Measurements from ENCODE around the gene ANKS6.

Gene ANKS6

DNA sequence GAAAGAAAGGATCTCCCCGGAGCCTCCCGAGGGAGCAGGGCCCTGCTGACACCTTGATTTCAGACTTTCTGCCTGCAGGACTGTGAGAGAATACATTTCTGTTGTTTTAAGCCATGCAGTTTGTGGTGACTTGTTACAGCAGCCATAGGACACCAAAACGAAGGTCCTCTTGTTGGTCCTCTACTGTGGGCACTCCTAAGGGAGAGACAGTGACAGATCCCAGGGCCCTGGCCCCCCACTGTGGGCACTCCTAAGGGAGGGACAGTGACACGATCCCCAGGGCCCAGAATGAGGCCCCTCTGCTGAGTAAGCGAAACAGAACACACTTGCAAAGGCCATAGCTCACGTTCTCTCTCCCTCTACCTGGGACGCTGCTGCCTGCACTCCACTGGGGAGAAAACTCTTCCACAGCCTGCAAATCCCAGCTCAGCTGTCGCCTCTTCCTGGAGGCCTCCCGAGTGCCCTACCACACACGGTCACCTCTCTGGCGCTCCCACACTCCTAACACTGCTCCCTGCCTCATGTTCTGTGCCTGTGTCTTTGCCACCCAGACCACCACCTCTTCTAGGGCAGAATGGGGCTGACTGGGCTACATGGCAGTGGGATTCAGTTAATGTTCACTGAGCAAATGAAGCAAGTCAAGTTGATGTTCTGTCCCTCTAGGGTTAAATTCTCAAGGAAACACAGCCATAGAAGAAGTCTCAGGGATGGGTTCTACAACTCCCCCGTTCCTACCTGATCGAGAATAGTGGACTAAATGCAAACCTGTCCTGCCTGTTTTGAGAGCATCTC, 23.8 kb downstream of the ANKS6 start:
- TF ChIP-seq FOXP2 (optimal IDR thresholded peaks at IDR 0.05; ENCODE audit: borderline replicate concordance, extremely low read depth, extremely low read length, insufficient read depth) (no peak), SIN3A (IDR thresholded peaks at IDR 0.05; ENCODE audit: borderline replicate concordance, insufficient read depth, low read length) (no peak), TAF1 (IDR thresholded peaks at IDR 0.05; ENCODE audit: borderline replicate concordance, insufficient read depth, low read length) (no peak), POLR2AphosphoS5 (IDR thresholded peaks at IDR 0.05; ENCODE audit: low read depth, low read length) (no peak)
- TF ChIP-seq, protein P1, sequence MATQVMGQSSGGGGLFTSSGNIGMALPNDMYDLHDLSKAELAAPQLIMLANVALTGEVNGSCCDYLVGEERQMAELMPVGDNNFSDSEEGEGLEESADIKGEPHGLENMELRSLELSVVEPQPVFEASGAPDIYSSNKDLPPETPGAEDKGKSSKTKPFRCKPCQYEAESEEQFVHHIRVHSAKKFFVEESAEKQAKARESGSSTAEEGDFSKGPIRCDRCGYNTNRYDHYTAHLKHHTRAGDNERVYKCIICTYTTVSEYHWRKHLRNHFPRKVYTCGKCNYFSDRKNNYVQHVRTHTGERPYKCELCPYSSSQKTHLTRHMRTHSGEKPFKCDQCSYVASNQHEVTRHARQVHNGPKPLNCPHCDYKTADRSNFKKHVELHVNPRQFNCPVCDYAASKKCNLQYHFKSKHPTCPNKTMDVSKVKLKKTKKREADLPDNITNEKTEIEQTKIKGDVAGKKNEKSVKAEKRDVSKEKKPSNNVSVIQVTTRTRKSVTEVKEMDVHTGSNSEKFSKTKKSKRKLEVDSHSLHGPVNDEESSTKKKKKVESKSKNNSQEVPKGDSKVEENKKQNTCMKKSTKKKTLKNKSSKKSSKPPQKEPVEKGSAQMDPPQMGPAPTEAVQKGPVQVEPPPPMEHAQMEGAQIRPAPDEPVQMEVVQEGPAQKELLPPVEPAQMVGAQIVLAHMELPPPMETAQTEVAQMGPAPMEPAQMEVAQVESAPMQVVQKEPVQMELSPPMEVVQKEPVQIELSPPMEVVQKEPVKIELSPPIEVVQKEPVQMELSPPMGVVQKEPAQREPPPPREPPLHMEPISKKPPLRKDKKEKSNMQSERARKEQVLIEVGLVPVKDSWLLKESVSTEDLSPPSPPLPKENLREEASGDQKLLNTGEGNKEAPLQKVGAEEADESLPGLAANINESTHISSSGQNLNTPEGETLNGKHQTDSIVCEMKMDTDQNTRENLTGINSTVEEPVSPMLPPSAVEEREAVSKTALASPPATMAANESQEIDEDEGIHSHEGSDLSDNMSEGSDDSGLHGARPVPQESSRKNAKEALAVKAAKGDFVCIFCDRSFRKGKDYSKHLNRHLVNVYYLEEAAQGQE (IDR thresholded peaks at IDR 0.05; ENCODE audit: insufficient read depth in 1 of 2, low read depth in 2 of 2, low read length in 2 of 2), result no peak

DNA sequence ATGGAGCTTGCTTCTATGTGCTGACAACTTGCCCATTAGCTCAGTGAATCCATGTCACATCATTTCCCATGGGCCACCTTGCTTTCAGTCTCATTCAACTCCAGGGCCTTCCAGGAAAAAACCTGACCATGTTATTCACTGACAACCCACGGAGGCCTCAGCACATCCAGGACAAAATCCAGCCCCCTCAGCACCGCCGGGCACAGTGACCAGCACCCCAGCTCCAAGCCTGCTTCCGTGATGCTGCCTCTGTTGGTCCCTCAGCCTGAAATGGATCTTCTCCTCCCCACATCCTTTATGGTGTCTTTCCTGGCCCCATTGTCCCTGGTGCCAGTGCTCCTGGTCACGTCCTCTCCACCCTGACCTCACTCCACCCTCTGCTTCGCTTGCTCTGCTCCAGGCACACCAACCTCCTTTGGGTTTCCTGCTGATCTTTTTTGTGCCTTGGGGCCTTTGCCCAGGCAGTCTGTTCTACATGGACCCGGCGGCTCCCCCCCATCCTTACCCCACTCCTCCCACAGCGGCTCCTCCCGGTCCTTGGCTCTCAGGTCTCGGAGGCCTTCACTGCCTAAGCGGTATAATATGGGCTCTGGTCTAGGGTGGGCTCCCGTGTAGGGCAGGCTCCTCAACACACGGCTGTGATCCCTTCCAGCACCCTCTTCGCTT, 25.0 kb downstream of the ANKS6 start:
- TF ChIP-seq TAF1 (IDR thresholded peaks at IDR 0.05; ENCODE audit: borderline replicate concordance, insufficient read depth, low read length), result no peak
- TF ChIP-seq FOXP2 (optimal IDR thresholded peaks at IDR 0.05; ENCODE audit: borderline replicate concordance, extremely low read depth, extremely low read length, insufficient read depth), result no peak
- TF ChIP-seq POLR2AphosphoS5 (IDR thresholded peaks at IDR 0.05; ENCODE audit: low read depth, low read length), result no peak
- no peak for TF ChIP-seq SIN3A (IDR thresholded peaks at IDR 0.05; ENCODE audit: borderline replicate concordance, insufficient read depth, low read length)
- TF ChIP-seq, protein P1 (IDR thresholded peaks at IDR 0.05; ENCODE audit: insufficient read depth in 1 of 2, low read depth in 2 of 2, low read length in 2 of 2), result no peak

- TF ChIP-seq SIN3A (IDR thresholded peaks at IDR 0.05; ENCODE audit: borderline replicate concordance, insufficient read depth, low read length), result no peak
- TF ChIP-seq POLR2AphosphoS5 (IDR thresholded peaks at IDR 0.05; ENCODE audit: low read depth, low read length), result no peak
- TF ChIP-seq FOXP2 (optimal IDR thresholded peaks at IDR 0.05; ENCODE audit: borderline replicate concordance, extremely low read depth, extremely low read length, insufficient read depth), result no peak
Observed at GRCh38 chr9:98770717-98771116, 25.6 kb downstream of the ANKS6 start.

GRCh38 chr9:98768344-98768743, 28.0 kb downstream of the ANKS6 start:
- no peak for TF ChIP-seq TAF1 (IDR thresholded peaks at IDR 0.05; ENCODE audit: borderline replicate concordance, insufficient read depth, low read length)
- TF ChIP-seq, protein P1 (IDR thresholded peaks at IDR 0.05; ENCODE audit: insufficient read depth in 1 of 2, low read depth in 2 of 2, low read length in 2 of 2), result no peak
- no peak for TF ChIP-seq FOXP2 (optimal IDR thresholded peaks at IDR 0.05; ENCODE audit: borderline replicate concordance, extremely low read depth, extremely low read length, insufficient read depth)
- no peak for TF ChIP-seq POLR2AphosphoS5 (IDR thresholded peaks at IDR 0.05; ENCODE audit: low read depth, low read length)
- TF ChIP-seq SIN3A (IDR thresholded peaks at IDR 0.05; ENCODE audit: borderline replicate concordance, insufficient read depth, low read length), result no peak

GRCh38 chr9:98767915-98768314, 28.4 kb downstream of the ANKS6 start:
- no peak for TF ChIP-seq FOXP2 (optimal IDR thresholded peaks at IDR 0.05; ENCODE audit: borderline replicate concordance, extremely low read depth, extremely low read length, insufficient read depth)
- no peak for TF ChIP-seq POLR2AphosphoS5 (IDR thresholded peaks at IDR 0.05; ENCODE audit: low read depth, low read length)
- TF ChIP-seq, protein P1 (IDR thresholded peaks at IDR 0.05; ENCODE audit: insufficient read depth in 1 of 2, low read depth in 2 of 2, low read length in 2 of 2), result no peak
- TF ChIP-seq SIN3A (IDR thresholded peaks at IDR 0.05; ENCODE audit: borderline replicate concordance, insufficient read depth, low read length), result no peak
- TF ChIP-seq TAF1 (IDR thresholded peaks at IDR 0.05; ENCODE audit: borderline replicate concordance, insufficient read depth, low read length), result no peak
